HCT116 (cell line): ENCODE data around the gene TAF4B. TPM values are rescaled to one million over a fixed set of nuclear protein-coding genes. Genes with fewer than 3 reads are reported as not detected.

Experiments
- ATAC-seq: fragments of 200-7000 bp; cut with Tn5 transposase; 2 replicates; pipeline ENCODE4 v1.9.1; 2020; ENCODE audit warnings: mild to moderate bottlenecking, moderate library complexity
- BruUV-seq: library from RNA; stranded (reverse); fragments of 400-500 nt; replicated peaks from 2 replicates; lab custom pipeline; 2021; lab: Mats Ljungman, UMichigan
- CTCF ChIA-PET: fragments of 300-600 bp; sonication (Branson Sonifier 250); formaldehyde crosslinking; loops from one replicate; lab custom pipeline; 2021; ENCODE audit warnings: antibody characterized with exemption; lab: Charles Lee
- POLR2A ChIA-PET: fragments of 300-600, 350-600 bp; sonication (Branson Sonifier 250); formaldehyde crosslinking; loops from one replicate; lab custom pipeline; 2021; ENCODE audit warnings: antibody characterized with exemption; lab: Charles Lee
- RAD21 ChIA-PET, 2 experiments: fragments of 300-600 bp; sonication (Branson Sonifier 250); formaldehyde crosslinking; loops; one replicate each; lab custom pipeline; 2023; ENCODE audit warnings: low total read pairs in 2 of 2; ENCODE audit not compliant: uncharacterized antibody in 2 of 2, unreplicated experiment in 2 of 2, low non-redundant PET in 1 of 2; lab: Charles Lee
- DNase-seq: peaks from one replicate; pipeline ENCODE4 v3.0.0-alpha.2; 2010; ENCODE audit warnings: low read depth, low spot score
- H2AFZ ChIP-seq: fragments of 200-600 bp; shearing (Covaris generic), sonication (generic); 2 replicates; pipeline ENCODE4 v1.6.1; 2017; ENCODE audit warnings: low read depth, mixed run types, mixed read lengths, antibody characterized with exemption, low read length; ENCODE audit not compliant: poor library complexity, severe bottlenecking
- H3K27ac ChIP-seq: 2 replicates; pipeline ENCODE4 v1.5.1; 2012; ENCODE audit warnings: low read depth, low read length
- H3K27me3 ChIP-seq: fragments of 200-600 bp; sonication (generic); 2 replicates; pipeline ENCODE4 v1.6.1; 2016; ENCODE audit warnings: mixed run types, low read length, mixed read lengths; ENCODE audit not compliant: insufficient read depth
- H3K36me3 ChIP-seq, 2 experiments: fragments of 200-500 bp in 1 of 2; fragments of 200-600 bp in 1 of 2; sonication (Bioruptor generic) in 1 of 2; sonication (generic) in 1 of 2; 2 replicates each; pipeline versions ENCODE4 v1.5.1 to v1.6.1; 2014 to 2016; ENCODE audit warnings: low read length in 2 of 2, inconsistent platforms in 1 of 2, mixed read lengths in 1 of 2, mixed run types in 1 of 2; ENCODE audit not compliant: insufficient read depth in 2 of 2, control insufficient read depth in 1 of 2
- H3K4me1 ChIP-seq, 2 experiments: fragments of 200-600 bp in 1 of 2; sonication (generic) in 1 of 2; 2 replicates each; pipeline versions ENCODE4 v1.5.1 to v1.6.1; 2012 to 2017; ENCODE audit warnings: low read length in 2 of 2, inconsistent platforms in 1 of 2, mild to moderate bottlenecking in 1 of 2, mixed read lengths in 1 of 2, mixed run types in 1 of 2, moderate library complexity in 1 of 2; ENCODE audit not compliant: insufficient read depth in 2 of 2, control insufficient read depth in 1 of 2
- H3K4me2 ChIP-seq: fragments of 200-600 bp; sonication (generic); 2 replicates; pipeline ENCODE4 v1.6.1; 2017; ENCODE audit warnings: mixed run types, low read length, mixed read lengths
- H3K4me3 ChIP-seq, 2 experiments: fragments of 200-600 bp in 1 of 2; sonication (generic) in 1 of 2; replicated peaks in 1 of 2; 2 replicates each; pipeline ENCODE4 v1.5.1; 2011 to 2016; ENCODE audit warnings: low read length in 2 of 2, control low read depth in 1 of 2, low read depth in 1 of 2, mild to moderate bottlenecking in 1 of 2, mixed read lengths in 1 of 2, mixed run types in 1 of 2
- H3K79me2 ChIP-seq: fragments of 200-600 bp; sonication (generic); 2 replicates; pipeline ENCODE4 v1.6.1; 2017; ENCODE audit warnings: mild to moderate bottlenecking, mixed run types, low read length, moderate library complexity, mixed read lengths; ENCODE audit not compliant: insufficient read depth
- H3K9ac ChIP-seq: fragments of 200-600 bp; sonication (generic); 2 replicates; pipeline ENCODE4 v1.6.1; 2016; ENCODE audit warnings: low read length, mixed read lengths
- H3K9me2 ChIP-seq: fragments of 200-600 bp; sonication (generic), shearing (Covaris generic); 2 replicates; pipeline ENCODE4 v1.6.1; 2017; ENCODE audit warnings: mixed run types, mild to moderate bottlenecking, moderate library complexity; ENCODE audit not compliant: insufficient read depth
- H3K9me3 ChIP-seq, 2 experiments: fragments of 200-500 bp in 1 of 2; fragments of 200-600 bp in 1 of 2; sonication (Bioruptor generic) in 1 of 2; sonication (generic) in 1 of 2; 2 replicates each; pipeline ENCODE4 v1.6.1; 2014 to 2017; ENCODE audit warnings: low read length in 2 of 2, mixed read lengths in 2 of 2, inconsistent platforms in 1 of 2, low read depth in 1 of 2, mild to moderate bottlenecking in 1 of 2, mixed run types in 1 of 2, moderate library complexity in 1 of 2; ENCODE audit not compliant: control insufficient read depth in 1 of 2, insufficient read depth in 1 of 2
- H4K20me1 ChIP-seq: fragments of 200-600 bp; sonication (generic), shearing (Covaris generic); 2 replicates; pipeline ENCODE4 v1.6.1; 2017; ENCODE audit warnings: mixed run types, mild to moderate bottlenecking, moderate library complexity; ENCODE audit not compliant: insufficient read depth
- EZH2 ChIP-seq: fragments of 200-600 bp; sonication (generic); IDR thresholded peaks from 2 replicates; pipeline ENCODE4 v1.6.1; 2017; ENCODE audit warnings: antibody characterized with exemption, mixed run types
- JUND ChIP-seq: IDR thresholded peaks from 2 replicates; pipeline ENCODE4 v1.6.1; 2012
- POLR2A ChIP-seq: IDR thresholded peaks from 2 replicates; pipeline ENCODE4 v1.7.0; 2011; ENCODE audit warnings: borderline replicate concordance; ENCODE audit not compliant: insufficient read depth, insufficient read length; ENCODE audit errors: extremely low read depth
- POLR2AphosphoS5 ChIP-seq: IDR thresholded peaks from 2 replicates; pipeline ENCODE4 v1.6.1; 2011; ENCODE audit warnings: mild to moderate bottlenecking, low read depth, low read length, moderate library complexity
- SIN3A ChIP-seq: IDR thresholded peaks from 2 replicates; pipeline ENCODE4 v1.6.1; 2012; ENCODE audit warnings: low read depth
- SRF ChIP-seq: IDR thresholded peaks from 2 replicates; pipeline ENCODE4 v1.6.1; 2012; ENCODE audit warnings: low read depth
- ZNF274 ChIP-seq: fragments of 200-500 bp; sonication (Bioruptor generic); IDR thresholded peaks from 2 replicates; pipeline ENCODE4 v1.6.1; 2014; ENCODE audit warnings: mild to moderate bottlenecking, low read depth, low read length, inconsistent platforms
- intact Hi-C: fragments of 100-400 bp; cut with micrococcal nuclease; formaldehyde crosslinking; loops from 2 replicates; pipeline ENCODE4 v1.10.0; 2022
- total RNA-seq: library from RNA; stranded (reverse); gene quantifications from one replicate; pipeline ENCODE4 v1.2.1, GENCODE V29; 2021; ENCODE audit not compliant: unreplicated experiment
- TF ChIP-seq, protein P1 (sequence below): IDR thresholded peaks from 2 replicates; pipeline ENCODE4 v1.6.1; 2011; ENCODE audit warnings: mild to moderate bottlenecking, low read length, moderate library complexity; ENCODE audit not compliant: insufficient replicate concordance; ENCODE audit errors: extremely low read depth
- TF ChIP-seq, protein P2 (sequence below): IDR thresholded peaks from 2 replicates; pipeline ENCODE4 v1.6.1; 2012
- TF ChIP-seq, protein P3 (sequence below): IDR thresholded peaks from 2 replicates; pipeline ENCODE4 v1.6.1; 2012
- TF ChIP-seq, protein P4 (sequence below), 3 experiments: fragments of 200-600 bp in 1 of 3; sonication (generic) in 1 of 3; IDR thresholded peaks in 2 of 3; conservative IDR thresholded peaks in 1 of 3; 2 replicates each; pipeline ENCODE4 v1.5.1; 2012 to 2017; ENCODE audit warnings: low read depth in 2 of 3, low read length in 2 of 3, antibody characterized with exemption in 1 of 3, borderline replicate concordance in 1 of 3, control low read depth in 1 of 3, mild to moderate bottlenecking in 1 of 3, mixed read lengths in 1 of 3, mixed run types in 1 of 3, moderate library complexity in 1 of 3; ENCODE audit not compliant: insufficient read depth in 1 of 3

Gene TAF4B
- total RNA-seq, 1 experiment from 2014 or later, result 17.8 TPM

DNA sequence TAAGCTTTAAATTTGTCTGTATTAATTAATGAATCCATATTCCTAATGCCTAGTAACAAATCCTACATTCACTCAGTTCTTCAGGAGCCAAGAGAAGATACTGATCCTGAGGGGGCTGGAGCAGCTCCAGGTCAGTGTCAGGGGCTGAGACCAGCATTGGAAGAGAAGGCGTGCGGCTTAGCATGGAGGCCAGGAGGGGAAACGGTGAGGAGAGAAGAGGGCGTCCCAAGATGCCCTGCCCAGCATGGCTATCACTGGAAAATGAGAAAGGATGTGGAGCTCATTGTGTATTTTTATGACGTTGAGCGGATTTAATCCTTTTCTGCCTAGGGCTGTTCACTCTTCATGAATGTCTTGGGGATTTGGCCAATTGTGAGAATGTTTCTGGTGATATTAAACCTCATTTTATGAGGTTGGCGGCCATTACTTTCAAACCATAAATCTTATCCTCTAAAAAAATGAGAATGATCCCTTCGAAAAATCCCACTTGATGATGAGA lies 190.5 kb downstream of the TAF4B start (continued):
- no peak for TF ChIP-seq POLR2A
- TF ChIP-seq SRF, result no peak
- TF ChIP-seq, protein P1, sequence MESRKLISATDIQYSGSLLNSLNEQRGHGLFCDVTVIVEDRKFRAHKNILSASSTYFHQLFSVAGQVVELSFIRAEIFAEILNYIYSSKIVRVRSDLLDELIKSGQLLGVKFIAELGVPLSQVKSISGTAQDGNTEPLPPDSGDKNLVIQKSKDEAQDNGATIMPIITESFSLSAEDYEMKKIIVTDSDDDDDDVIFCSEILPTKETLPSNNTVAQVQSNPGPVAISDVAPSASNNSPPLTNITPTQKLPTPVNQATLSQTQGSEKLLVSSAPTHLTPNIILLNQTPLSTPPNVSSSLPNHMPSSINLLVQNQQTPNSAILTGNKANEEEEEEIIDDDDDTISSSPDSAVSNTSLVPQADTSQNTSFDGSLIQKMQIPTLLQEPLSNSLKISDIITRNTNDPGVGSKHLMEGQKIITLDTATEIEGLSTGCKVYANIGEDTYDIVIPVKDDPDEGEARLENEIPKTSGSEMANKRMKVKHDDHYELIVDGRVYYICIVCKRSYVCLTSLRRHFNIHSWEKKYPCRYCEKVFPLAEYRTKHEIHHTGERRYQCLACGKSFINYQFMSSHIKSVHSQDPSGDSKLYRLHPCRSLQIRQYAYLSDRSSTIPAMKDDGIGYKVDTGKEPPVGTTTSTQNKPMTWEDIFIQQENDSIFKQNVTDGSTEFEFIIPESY, result no peak
- TF ChIP-seq SIN3A, result no peak
- TF ChIP-seq, all 23 proteins: peak for 0

DNA sequence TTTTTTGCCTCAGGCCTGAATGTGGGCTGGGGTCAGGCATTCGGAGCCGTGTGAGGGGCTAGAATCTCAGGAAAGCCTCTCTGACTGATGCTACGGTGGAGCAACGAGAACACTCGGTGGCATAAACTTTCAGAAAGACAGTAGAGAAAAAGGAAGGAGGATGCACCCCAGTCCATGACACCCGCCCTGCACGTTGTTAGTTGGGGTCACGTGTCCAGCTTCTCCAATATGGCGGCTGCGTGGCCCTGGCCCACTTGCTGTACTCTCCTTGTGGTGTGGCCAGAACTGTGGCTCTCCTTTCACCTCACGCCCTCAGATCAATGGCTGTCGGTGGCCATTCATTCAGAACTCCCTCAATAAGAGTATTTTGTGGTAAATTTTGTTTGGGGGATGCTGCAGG lies 190.9 kb downstream of the TAF4B start:
- ChIA-PET CTCF (no interaction called here), RAD21 (no interaction called here), POLR2A (no interaction called here)
- Histone ChIP-seq H3K79me2 (no peaks in the 10 kb centered on the region), H4K20me1 (no peaks in the 10 kb centered on the region), H3K27ac (no peak overlapping the region), H3K4me3 (no peak overlapping the region), H3K36me3 (no peaks in the 10 kb centered on the region), H3K9ac (no peak overlapping the region), H3K4me2 (no peak overlapping the region), H2AFZ (no peak overlapping the region), H3K4me1 (no peaks in the 10 kb centered on the region), H3K27me3 (no peaks in the 10 kb centered on the region), H3K9me3 (no peaks in the 10 kb centered on the region), H3K9me2 (no peaks in the 10 kb centered on the region; the same call in 1 of the 2 replicates)
- no peak for DNase-seq
- intact Hi-C loops, result no loop called here
- BruUV-seq, result no TSS peak
- no peak for TF ChIP-seq SIN3A
- TF ChIP-seq, protein P1, result no peak
- no peak for TF ChIP-seq EZH2
- no peak for TF ChIP-seq SRF
- TF ChIP-seq JUND, result no peak
- TF ChIP-seq, protein P2, sequence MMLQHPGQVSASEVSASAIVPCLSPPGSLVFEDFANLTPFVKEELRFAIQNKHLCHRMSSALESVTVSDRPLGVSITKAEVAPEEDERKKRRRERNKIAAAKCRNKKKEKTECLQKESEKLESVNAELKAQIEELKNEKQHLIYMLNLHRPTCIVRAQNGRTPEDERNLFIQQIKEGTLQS, result no peak
- TF ChIP-seq ZNF274, result no peak
- TF ChIP-seq, protein P3, sequence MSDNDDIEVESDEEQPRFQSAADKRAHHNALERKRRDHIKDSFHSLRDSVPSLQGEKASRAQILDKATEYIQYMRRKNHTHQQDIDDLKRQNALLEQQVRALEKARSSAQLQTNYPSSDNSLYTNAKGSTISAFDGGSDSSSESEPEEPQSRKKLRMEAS, result no peak
- TF ChIP-seq, protein P4, sequence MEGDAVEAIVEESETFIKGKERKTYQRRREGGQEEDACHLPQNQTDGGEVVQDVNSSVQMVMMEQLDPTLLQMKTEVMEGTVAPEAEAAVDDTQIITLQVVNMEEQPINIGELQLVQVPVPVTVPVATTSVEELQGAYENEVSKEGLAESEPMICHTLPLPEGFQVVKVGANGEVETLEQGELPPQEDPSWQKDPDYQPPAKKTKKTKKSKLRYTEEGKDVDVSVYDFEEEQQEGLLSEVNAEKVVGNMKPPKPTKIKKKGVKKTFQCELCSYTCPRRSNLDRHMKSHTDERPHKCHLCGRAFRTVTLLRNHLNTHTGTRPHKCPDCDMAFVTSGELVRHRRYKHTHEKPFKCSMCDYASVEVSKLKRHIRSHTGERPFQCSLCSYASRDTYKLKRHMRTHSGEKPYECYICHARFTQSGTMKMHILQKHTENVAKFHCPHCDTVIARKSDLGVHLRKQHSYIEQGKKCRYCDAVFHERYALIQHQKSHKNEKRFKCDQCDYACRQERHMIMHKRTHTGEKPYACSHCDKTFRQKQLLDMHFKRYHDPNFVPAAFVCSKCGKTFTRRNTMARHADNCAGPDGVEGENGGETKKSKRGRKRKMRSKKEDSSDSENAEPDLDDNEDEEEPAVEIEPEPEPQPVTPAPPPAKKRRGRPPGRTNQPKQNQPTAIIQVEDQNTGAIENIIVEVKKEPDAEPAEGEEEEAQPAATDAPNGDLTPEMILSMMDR (IDR thresholded peaks at IDR 0.05 in 2 of 3, conservative IDR thresholded peaks at IDR 0.05 in 1 of 3; ENCODE audit: borderline replicate concordance in 1 of 3, insufficient read depth in 1 of 3, low read depth in 2 of 3, low read length in 2 of 3), result no peak
- no peak for TF ChIP-seq POLR2AphosphoS5
- ATAC-seq, result no peak
